ENCODE results near the gene ENOX1.

The ENOX1 gene

GRCh38 chr13:43284162-43284561 lies 502.6 kb downstream of the ENOX1 start:
- intact Hi-C loops (cut with DNase I; ENCODE audit: low total_unique reads), result no loop called here
- no peak for DNase-seq
- Histone ChIP-seq H3K4me3 (no peak overlapping the region), H3K36me3 (no peaks in the 10 kb centered on the region), H3K4me1 (no peaks in the 10 kb centered on the region), H3K27me3 (no peaks in the 10 kb centered on the region), H3K27ac (no peak overlapping the region), H3K9me3 (no peaks in the 10 kb centered on the region)
- TF ChIP-seq, protein P1, sequence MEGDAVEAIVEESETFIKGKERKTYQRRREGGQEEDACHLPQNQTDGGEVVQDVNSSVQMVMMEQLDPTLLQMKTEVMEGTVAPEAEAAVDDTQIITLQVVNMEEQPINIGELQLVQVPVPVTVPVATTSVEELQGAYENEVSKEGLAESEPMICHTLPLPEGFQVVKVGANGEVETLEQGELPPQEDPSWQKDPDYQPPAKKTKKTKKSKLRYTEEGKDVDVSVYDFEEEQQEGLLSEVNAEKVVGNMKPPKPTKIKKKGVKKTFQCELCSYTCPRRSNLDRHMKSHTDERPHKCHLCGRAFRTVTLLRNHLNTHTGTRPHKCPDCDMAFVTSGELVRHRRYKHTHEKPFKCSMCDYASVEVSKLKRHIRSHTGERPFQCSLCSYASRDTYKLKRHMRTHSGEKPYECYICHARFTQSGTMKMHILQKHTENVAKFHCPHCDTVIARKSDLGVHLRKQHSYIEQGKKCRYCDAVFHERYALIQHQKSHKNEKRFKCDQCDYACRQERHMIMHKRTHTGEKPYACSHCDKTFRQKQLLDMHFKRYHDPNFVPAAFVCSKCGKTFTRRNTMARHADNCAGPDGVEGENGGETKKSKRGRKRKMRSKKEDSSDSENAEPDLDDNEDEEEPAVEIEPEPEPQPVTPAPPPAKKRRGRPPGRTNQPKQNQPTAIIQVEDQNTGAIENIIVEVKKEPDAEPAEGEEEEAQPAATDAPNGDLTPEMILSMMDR (IDR thresholded peaks at IDR 0.05), result no peak

GRCh38 chr13:43279696-43280095 lies 507.1 kb downstream of the ENOX1 start:
- Histone ChIP-seq H3K27me3 (no peaks in the 10 kb centered on the region), H3K4me1 (no peaks in the 10 kb centered on the region), H3K4me3 (no peak overlapping the region), H3K27ac (no peak overlapping the region), H3K36me3 (no peaks in the 10 kb centered on the region), H3K9me3 (no peaks in the 10 kb centered on the region)
- no peak for DNase-seq
- TF ChIP-seq, protein P1 (IDR thresholded peaks at IDR 0.05), result no peak
- intact Hi-C loops (cut with DNase I; ENCODE audit: low total_unique reads), result no loop called here

DNA sequence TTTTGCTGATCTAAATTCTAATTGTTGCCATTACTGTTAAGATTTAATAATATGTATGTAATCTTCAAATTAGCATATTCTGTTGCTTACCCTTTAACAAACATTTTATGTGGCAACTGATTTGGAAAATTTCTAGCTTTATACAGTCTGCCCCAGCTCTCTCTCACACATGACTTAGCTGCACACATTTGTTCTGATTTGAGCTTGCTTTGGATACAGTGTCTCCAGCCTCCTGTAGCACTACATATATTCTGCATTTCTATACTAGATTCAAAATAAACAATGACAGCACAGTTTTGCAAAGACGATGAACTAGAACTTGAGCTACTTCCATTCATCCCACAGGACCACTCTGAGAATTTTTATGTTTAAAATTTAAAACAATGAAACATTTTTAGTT lies 508.6 kb downstream of the ENOX1 start:
- H3K4me1 ChIP-seq, result no peaks in the 10 kb centered on the region
- no peaks in the 10 kb centered on the region for H3K36me3 ChIP-seq
- TF ChIP-seq, protein P1 (IDR thresholded peaks at IDR 0.05), result no peak
- H3K27me3 ChIP-seq, result no peaks in the 10 kb centered on the region
- H3K9me3 ChIP-seq, result no peaks in the 10 kb centered on the region
- DNase-seq, result no peak
- no peak overlapping the region for H3K4me3 ChIP-seq
- no peak overlapping the region for H3K27ac ChIP-seq
- intact Hi-C loops (cut with DNase I; ENCODE audit: low total_unique reads), result no loop called here

- H3K27ac ChIP-seq, result no peak overlapping the region
- no peak overlapping the region for H3K4me3 ChIP-seq
- no peaks in the 10 kb centered on the region for H3K4me1 ChIP-seq
- intact Hi-C loops (cut with DNase I; ENCODE audit: low total_unique reads), result no loop called here
- H3K27me3 ChIP-seq, result no peaks in the 10 kb centered on the region
- no peaks in the 10 kb centered on the region for H3K36me3 ChIP-seq
- TF ChIP-seq, protein P1 (IDR thresholded peaks at IDR 0.05), result no peak
- no peak for DNase-seq
- no peaks in the 10 kb centered on the region for H3K9me3 ChIP-seq
These were observed 509.6 kb downstream of the ENOX1 start for GRCh38 chr13:43277142-43277541.

DNA sequence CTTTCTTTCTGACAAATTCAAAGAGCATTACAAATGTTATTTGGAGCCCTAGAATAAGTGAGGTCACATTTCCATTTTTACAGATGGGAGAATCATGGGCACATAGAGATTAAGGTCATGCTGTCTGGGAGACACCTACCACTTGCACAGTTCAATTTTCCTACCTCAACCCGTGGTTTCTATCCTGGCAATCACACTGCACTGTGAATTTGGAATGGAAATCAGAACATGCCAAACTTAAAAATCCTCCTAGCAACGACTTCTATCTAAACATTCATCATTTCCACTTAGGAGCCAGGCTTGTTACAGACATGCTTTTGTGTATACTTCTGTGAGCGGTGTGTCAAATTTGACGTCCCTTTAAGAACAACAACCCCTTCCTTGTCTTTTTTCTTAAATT lies 511.9 kb downstream of the ENOX1 start:
- TF ChIP-seq, protein P1 (IDR thresholded peaks at IDR 0.05), result no peak
- no peaks in the 10 kb centered on the region for H3K9me3 ChIP-seq
- H3K36me3 ChIP-seq, result no peaks in the 10 kb centered on the region
- no peak overlapping the region for H3K4me3 ChIP-seq
- no peaks in the 10 kb centered on the region for H3K4me1 ChIP-seq
- H3K27ac ChIP-seq, result no peak overlapping the region
- DNase-seq, result no peak
- intact Hi-C loops (cut with DNase I; ENCODE audit: low total_unique reads), result no loop called here
- H3K27me3 ChIP-seq, result no peaks in the 10 kb centered on the region

DNA sequence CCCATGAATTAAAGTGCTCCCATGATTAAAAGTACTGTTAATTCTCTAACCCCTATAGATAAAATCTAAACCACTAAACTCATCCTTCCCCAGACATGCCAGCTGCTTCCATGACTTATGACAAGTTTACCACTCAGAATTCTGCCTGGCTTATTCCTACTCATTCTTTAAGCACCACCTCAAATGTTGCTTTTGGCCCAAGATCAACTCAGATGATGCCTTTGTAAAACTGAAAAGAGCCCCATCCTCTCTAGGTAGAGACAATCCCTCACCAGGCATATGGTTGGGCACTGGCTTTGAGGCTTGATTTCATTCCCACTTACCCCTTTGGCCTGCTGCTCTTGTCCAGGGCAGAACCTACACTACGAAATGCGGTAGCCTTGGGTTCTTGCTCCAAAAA lies 513.4 kb downstream of the ENOX1 start:
- Histone ChIP-seq H3K4me3 (no peak overlapping the region), H3K36me3 (no peaks in the 10 kb centered on the region), H3K27ac (no peak overlapping the region), H3K9me3 (no peaks in the 10 kb centered on the region), H3K27me3 (no peaks in the 10 kb centered on the region), H3K4me1 (peaks cover 0 to 13% (median 3%) of the 10 kb centered on the region in 4 donors)
- intact Hi-C loops (cut with DNase I; ENCODE audit: low total_unique reads), result no loop called here
- DNase-seq, result no peak
- TF ChIP-seq, protein P1 (IDR thresholded peaks at IDR 0.05), result no peak

All from tibial artery (tissue), 4 donors.